GM18873 (cell line): ENCODE results near the gene LGI4.

Source experiments
- ATAC-seq: cut with Tn5 transposase; IDR thresholded peaks from one replicate; pipeline ENCODE4 v1.9.1; 2021; ENCODE audit warnings: mild to moderate bottlenecking, moderate library complexity, moderate number of reproducible peaks; ENCODE audit not compliant: unreplicated experiment, low FRiP score

LGI4 gene

GRCh38 chr19:35134601-35135242 is at the start of gene LGI4:
Gene LGI4 (minus strand): TSS chr19:35135059. CDS start chr19:35134680, 379 bp downstream.
- no peak for ATAC-seq

- no peak for ATAC-seq
These were observed 49.4 kb upstream of the LGI4 start for GRCh38 chr19:35184267-35184666.

- no peak for ATAC-seq
These were observed 46.5 kb upstream of the LGI4 start for GRCh38 chr19:35181387-35181786.

GRCh38 chr19:35179830-35180229 is 45.0 kb upstream of the LGI4 start:
- no peak for ATAC-seq

- ATAC-seq = no peak
These were observed 43.8 kb upstream of the LGI4 start for GRCh38 chr19:35178701-35179100.

- no peak for ATAC-seq
These were observed 42.8 kb upstream of the LGI4 start for GRCh38 chr19:35177377-35178274.

- ATAC-seq = no peak
These were observed 41.3 kb upstream of the LGI4 start for GRCh38 chr19:35176181-35176570.

- ATAC-seq = no peak
These were observed 39.4 kb upstream of the LGI4 start for GRCh38 chr19:35174226-35174625.

GRCh38 chr19:35171730-35172129 is 36.9 kb upstream of the LGI4 start:
- no peak for ATAC-seq

- ATAC-seq = no peak
These were observed 35.7 kb upstream of the LGI4 start for GRCh38 chr19:35170359-35171061.

- ATAC-seq = no peak
These were observed 34.5 kb upstream of the LGI4 start for GRCh38 chr19:35169221-35169995.

GRCh38 chr19:35168196-35168595 is 33.3 kb upstream of the LGI4 start:
- no peak for ATAC-seq

GRCh38 chr19:35167251-35168119 is 32.6 kb upstream of the LGI4 start:
- ATAC-seq = no peak

GRCh38 chr19:35166100-35167063 is 31.5 kb upstream of the LGI4 start:
- no peak for ATAC-seq

GRCh38 chr19:35165200-35166058 is 30.6 kb upstream of the LGI4 start:
- no peak for ATAC-seq

GRCh38 chr19:35164418-35164817 is 29.6 kb upstream of the LGI4 start:
- no peak for ATAC-seq
